Sigmoid colon (tissue), 7 donors: ENCODE data around the gene RAD9B. TPM values are rescaled to one million over a fixed set of nuclear protein-coding genes. Genes with fewer than 3 reads are reported as not detected.
"Not testable (repeated sequence)": the region's sequence is repeated elsewhere in the genome, so short reads cannot be mapped to it uniquely, and the experiment has no call there.

Experiments used
- DNase-seq: peaks from one replicate; pipeline ENCODE4 v3.0.0-alpha.2; 2019
- H3K27ac ChIP-seq, 4 donors: fragments of 200-600 bp; sonication (generic); one replicate each; pipeline ENCODE4 v1.5.1; 2016 to 2019; ENCODE audit warnings: mild to moderate bottlenecking in 1 of 4
- H3K27me3 ChIP-seq, 3 donors: fragments of 200-600 bp; sonication (generic); one replicate each; pipeline ENCODE4 v1.5.1; 2019; ENCODE audit warnings: mild to moderate bottlenecking in 1 of 3
- H3K36me3 ChIP-seq, 4 donors: fragments of 200-600 bp; sonication (generic); one replicate each; pipeline ENCODE4 v1.5.1; 2016 to 2019
- H3K4me1 ChIP-seq, 4 donors: fragments of 200-600 bp; sonication (generic); one replicate each; pipeline ENCODE4 v1.5.1; 2017 to 2019
- H3K4me3 ChIP-seq, 4 donors: fragments of 200-600 bp; sonication (generic); one replicate each; pipeline ENCODE4 v1.5.1; 2017 to 2019; ENCODE audit warnings: mild to moderate bottlenecking in 2 of 4, moderate library complexity in 1 of 4
- H3K9me3 ChIP-seq, 4 donors: fragments of 200-600 bp in 3 of 4; sonication (generic) in 3 of 4; one replicate each; pipeline versions ENCODE4 v1.5.1 to v1.6.1; 2013 to 2019
- EP300 ChIP-seq, 4 donors: sonication (generic); formaldehyde crosslinking; IDR thresholded peaks; one replicate each; pipeline ENCODE4 v1.6.1; 2017; ENCODE audit warnings: antibody characterized with exemption in 4 of 4
- POLR2A ChIP-seq, 2 donors: fragments of 450-650 bp; IDR thresholded peaks; one replicate each; pipeline ENCODE4 v1.6.1; 2016; ENCODE audit warnings: antibody characterized with exemption in 2 of 2, mild to moderate bottlenecking in 2 of 2, moderate library complexity in 2 of 2
- POLR2AphosphoS5 ChIP-seq, 4 donors: sonication (generic); formaldehyde crosslinking; IDR thresholded peaks; one replicate each; pipeline ENCODE4 v1.6.1; 2017; ENCODE audit warnings: antibody characterized with exemption in 4 of 4
- WGBS, 2 donors: extraction: QIAGEN DNeasy Blood & Tissue Kit; methylation state at CpG; one replicate each; pipeline ENCODE4 v1.1.7; 2013; 5-methylcytosine and 5-hydroxymethylcytosine counted together
- intact Hi-C: fragments of 100-400 bp; cut with DNase I; formaldehyde crosslinking; loops from one replicate; pipeline ENCODE4 v1.15.1; 2023
- polyA plus RNA-seq, 3 donors: library from polyadenylated mRNA; stranded (reverse); fragments of 200-250 nt; gene quantifications; one replicate each; pipeline ENCODE4 v1.2.3, GENCODE V29; 2013
- total RNA-seq, 4 donors: library from RNA; depleted of rRNA; stranded (reverse); fragments of >200 nt; gene quantifications; one replicate each; pipeline ENCODE4 v1.1.0, GENCODE V29; 2016
- TF ChIP-seq, protein P1 (sequence below), 4 experiments: fragments of 450-650 bp in 3 of 4; fragments of 200-600 bp in 1 of 4; IDR thresholded peaks; one replicate each; pipeline ENCODE4 v1.5.1; 2016 to 2019; ENCODE audit warnings: antibody characterized with exemption in 4 of 4, mild to moderate bottlenecking in 3 of 4, moderate library complexity in 2 of 4
- donor health status: healthy with polysubstance abuse.
- donor health status: Bipolar disorder and iron deficiency.
- donor health status: healthy.

The RAD9B gene
- total and polyA plus RNA-seq, 7 donors = 0.36 to 0.71 (median 0.51) TPM; not detected in 1

GRCh38 chr12:110505332-110505731, 3.2 kb downstream of the RAD9B start:
- WGBS, 2 donors = 79 to 82% methylated on average over 3 of the region's 3 CpGs
- DNase-seq = no peak
- Histone ChIP-seq H3K4me3 (no peak overlapping the region), H3K4me1 (peaks cover 0 to 16% (median 10%) of the 10 kb centered on the region in 4 donors), H3K27ac (no peak overlapping the region), H3K9me3 (no peaks in the 10 kb centered on the region), H3K27me3 (no peaks in the 10 kb centered on the region), H3K36me3 (no peaks in the 10 kb centered on the region)
- TF ChIP-seq EP300 (IDR thresholded peaks at IDR 0.05) = no peak
- TF ChIP-seq, protein P1, sequence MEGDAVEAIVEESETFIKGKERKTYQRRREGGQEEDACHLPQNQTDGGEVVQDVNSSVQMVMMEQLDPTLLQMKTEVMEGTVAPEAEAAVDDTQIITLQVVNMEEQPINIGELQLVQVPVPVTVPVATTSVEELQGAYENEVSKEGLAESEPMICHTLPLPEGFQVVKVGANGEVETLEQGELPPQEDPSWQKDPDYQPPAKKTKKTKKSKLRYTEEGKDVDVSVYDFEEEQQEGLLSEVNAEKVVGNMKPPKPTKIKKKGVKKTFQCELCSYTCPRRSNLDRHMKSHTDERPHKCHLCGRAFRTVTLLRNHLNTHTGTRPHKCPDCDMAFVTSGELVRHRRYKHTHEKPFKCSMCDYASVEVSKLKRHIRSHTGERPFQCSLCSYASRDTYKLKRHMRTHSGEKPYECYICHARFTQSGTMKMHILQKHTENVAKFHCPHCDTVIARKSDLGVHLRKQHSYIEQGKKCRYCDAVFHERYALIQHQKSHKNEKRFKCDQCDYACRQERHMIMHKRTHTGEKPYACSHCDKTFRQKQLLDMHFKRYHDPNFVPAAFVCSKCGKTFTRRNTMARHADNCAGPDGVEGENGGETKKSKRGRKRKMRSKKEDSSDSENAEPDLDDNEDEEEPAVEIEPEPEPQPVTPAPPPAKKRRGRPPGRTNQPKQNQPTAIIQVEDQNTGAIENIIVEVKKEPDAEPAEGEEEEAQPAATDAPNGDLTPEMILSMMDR (IDR thresholded peaks at IDR 0.05) = no peak
- no peak for TF ChIP-seq POLR2AphosphoS5 (IDR thresholded peaks at IDR 0.05)
- intact Hi-C loops = loop anchor here (10.0 kb wide), 1 partner anchor 379 kb away; no protein-coding TSS in a partner anchor

DNA sequence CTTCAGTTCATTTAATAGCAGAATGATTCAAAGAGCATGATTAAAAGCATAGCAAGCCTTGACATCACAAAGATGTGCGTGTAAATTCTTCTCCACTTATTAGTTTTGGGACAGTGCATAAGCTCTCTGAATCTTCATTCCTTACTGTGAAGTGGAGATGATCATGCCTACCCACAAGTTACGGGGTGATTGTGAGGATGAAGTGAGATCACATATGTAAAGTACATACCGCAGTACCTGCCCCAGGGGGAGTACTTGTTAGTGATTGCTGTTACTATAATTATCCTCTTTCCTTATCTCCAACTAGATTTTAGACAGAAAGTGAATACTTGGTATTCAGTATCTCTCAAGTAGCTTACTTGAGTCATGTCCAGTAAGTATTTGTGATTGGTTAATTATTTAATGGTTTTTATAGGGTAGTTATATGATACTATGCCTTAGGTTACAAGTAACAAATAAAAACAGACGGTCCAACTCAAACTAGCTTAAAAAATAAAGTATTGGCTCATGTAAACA, 6.0 kb downstream of the RAD9B start:
- Histone ChIP-seq H3K27me3 (no peaks in the 10 kb centered on the region), H3K27ac (no peak overlapping the region), H3K9me3 (no peaks in the 10 kb centered on the region), H3K36me3 (no peaks in the 10 kb centered on the region), H3K4me1 (peaks cover 0 to 5% (median 4%) of the 10 kb centered on the region in 4 donors), H3K4me3 (no peak overlapping the region)
- no peak for DNase-seq
- TF ChIP-seq POLR2A (IDR thresholded peaks at IDR 0.05) (no peak), POLR2AphosphoS5 (IDR thresholded peaks at IDR 0.05) (no peak), EP300 (IDR thresholded peaks at IDR 0.05) (no peak)
- TF ChIP-seq, protein P1 (IDR thresholded peaks at IDR 0.05) = no peak
- intact Hi-C loops = loop anchor here (10.0 kb wide), 1 partner anchor 377 kb away; no protein-coding TSS in a partner anchor
- WGBS, 2 donors = 84 to 86% methylated on average over 4 of the region's 4 CpGs

DNA sequence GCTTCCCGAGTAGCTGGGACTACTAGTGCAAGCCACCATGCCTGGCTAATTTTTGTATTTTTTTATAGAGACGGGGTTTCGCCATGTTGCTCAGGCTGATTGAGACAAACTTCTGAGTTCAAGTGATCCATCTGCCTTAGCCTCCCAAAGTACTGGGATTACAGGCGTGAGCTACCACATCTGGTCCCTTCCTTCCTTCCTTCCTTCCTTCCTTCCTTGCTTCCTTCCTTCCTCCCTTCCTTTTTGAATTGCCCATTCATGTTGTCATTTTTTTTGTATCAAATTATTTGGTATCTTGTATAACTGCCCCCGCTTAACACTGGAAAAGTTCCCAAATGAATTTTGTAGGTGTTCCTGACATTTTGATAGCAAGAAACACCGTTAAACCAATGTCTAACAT, 11.7 kb downstream of the RAD9B start:
- Histone ChIP-seq H3K27ac (no peak overlapping the region), H3K36me3 (no peaks in the 10 kb centered on the region), H3K9me3 (no peaks in the 10 kb centered on the region), H3K4me1 (peaks cover 0 to 5% (median 4%) of the 10 kb centered on the region in 4 donors), H3K27me3 (no peaks in the 10 kb centered on the region), H3K4me3 (no peak overlapping the region)
- intact Hi-C loops = no loop called here
- no peak for DNase-seq
- 82 to 85% methylated on average over 6 of the region's 6 CpGs for WGBS, 2 donors
- TF ChIP-seq, protein P1 (IDR thresholded peaks at IDR 0.05) = no peak
- TF ChIP-seq POLR2A (IDR thresholded peaks at IDR 0.05) = no peak
- no peak for TF ChIP-seq POLR2AphosphoS5 (IDR thresholded peaks at IDR 0.05)
- TF ChIP-seq EP300 (IDR thresholded peaks at IDR 0.05) = no peak

GRCh38 chr12:110514363-110514762, 12.2 kb downstream of the RAD9B start:
- Histone ChIP-seq H3K36me3 (no peaks in the 10 kb centered on the region), H3K9me3 (no peaks in the 10 kb centered on the region), H3K4me1 (peaks cover 0 to 5% (median 4%) of the 10 kb centered on the region in 4 donors), H3K27ac (no peak overlapping the region), H3K4me3 (no peak overlapping the region), H3K27me3 (no peaks in the 10 kb centered on the region)
- intact Hi-C loops = no loop called here
- 60 to 76% methylated on average over 1 of the region's 1 CpG for WGBS, 2 donors
- TF ChIP-seq POLR2AphosphoS5 (IDR thresholded peaks at IDR 0.05) = no peak
- no peak for TF ChIP-seq EP300 (IDR thresholded peaks at IDR 0.05)
- TF ChIP-seq POLR2A (IDR thresholded peaks at IDR 0.05) = no peak
- TF ChIP-seq, protein P1 (IDR thresholded peaks at IDR 0.05) = no peak
- no peak for DNase-seq

GRCh38 chr12:110516995-110517394, 14.9 kb downstream of the RAD9B start:
- Histone ChIP-seq H3K27me3 (no peaks in the 10 kb centered on the region), H3K36me3 (no peaks in the 10 kb centered on the region), H3K4me1 (peaks cover 0 to 5% (median 4%) of the 10 kb centered on the region in 4 donors), H3K4me3 (no peak overlapping the region), H3K9me3 (no peaks in the 10 kb centered on the region), H3K27ac (no peak overlapping the region)
- no peak for DNase-seq
- WGBS, 2 donors = 87 to 93% methylated on average over 3 of the region's 3 CpGs
- intact Hi-C loops = no loop called here
- TF ChIP-seq EP300 (IDR thresholded peaks at IDR 0.05) = no peak

DNA sequence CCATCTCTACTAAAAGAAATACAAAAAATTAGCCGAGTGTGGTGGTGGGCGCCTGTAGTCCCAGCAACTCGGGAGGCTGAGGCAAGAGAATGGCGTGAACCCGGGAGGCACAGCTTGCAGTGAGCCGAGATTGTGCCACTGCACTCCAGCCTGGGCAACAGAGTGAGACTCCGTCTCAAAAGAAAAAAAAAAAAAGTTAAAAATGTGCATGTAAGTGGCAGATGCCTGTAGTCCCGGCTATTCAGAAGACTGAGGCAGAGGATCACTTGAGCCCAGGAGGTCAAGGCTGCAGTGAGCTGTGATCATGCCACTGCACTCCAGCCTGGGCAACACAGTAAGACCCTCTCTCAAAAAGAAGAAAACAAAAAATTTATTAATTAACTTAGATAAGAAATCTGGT, 15.9 kb downstream of the RAD9B start:
- H3K36me3 ChIP-seq, H3K27ac ChIP-seq, DNase-seq, H3K9me3 ChIP-seq, intact Hi-C loops, H3K4me3 ChIP-seq, H3K4me1 ChIP-seq, H3K27me3 ChIP-seq: not testable (repeated sequence)
- WGBS, 2 donors = 96 to 97% methylated on average over 8 of the region's 8 CpGs

- DNase-seq, H3K27ac ChIP-seq, H3K9me3 ChIP-seq, intact Hi-C loops, H3K4me1 ChIP-seq, H3K36me3 ChIP-seq, H3K27me3 ChIP-seq, H3K4me3 ChIP-seq: not testable (repeated sequence)
- 85 to 91% methylated on average over 11 of the region's 11 CpGs for WGBS, 2 donors
These were observed 19.0 kb downstream of the RAD9B start for GRCh38 chr12:110520876-110521712.
